ENCODE results near the gene MAEL.

MAEL gene

GRCh38 chr1:167056529-167057231 is 67.6 kb downstream of the MAEL start:
- DNase-seq (ENCODE audit: low read depth): no peak

- no peak for DNase-seq (ENCODE audit: low read depth)
Observed at GRCh38 chr1:167057241-167057688, 68.2 kb downstream of the MAEL start.

GRCh38 chr1:167059045-167059808 is 70.1 kb downstream of the MAEL start:
- DNase-seq (ENCODE audit: low read depth): peak; percentile 66

- no peak for DNase-seq (ENCODE audit: low read depth)
Observed at GRCh38 chr1:167059809-167060107, 70.7 kb downstream of the MAEL start.

GRCh38 chr1:167060141-167061072 is 71.3 kb downstream of the MAEL start:
- DNase-seq (ENCODE audit: low read depth): no peak

- no peak for DNase-seq (ENCODE audit: low read depth)
Observed at GRCh38 chr1:167061073-167061464, 72.0 kb downstream of the MAEL start.

GRCh38 chr1:167064621-167065020 is 75.5 kb downstream of the MAEL start:
- no peak for DNase-seq (ENCODE audit: low read depth)

GRCh38 chr1:167065471-167065870 is 76.4 kb downstream of the MAEL start:
- no peak for DNase-seq (ENCODE audit: low read depth)

GRCh38 chr1:167066333-167067122 is 77.4 kb downstream of the MAEL start:
- peak; percentile 74 for DNase-seq (ENCODE audit: low read depth)

GRCh38 chr1:167067904-167068303 is 78.8 kb downstream of the MAEL start:
- no peak for DNase-seq (ENCODE audit: low read depth)

- no peak for DNase-seq (ENCODE audit: low read depth)
Observed at GRCh38 chr1:167068761-167069160, 79.7 kb downstream of the MAEL start.

- no peak for DNase-seq (ENCODE audit: low read depth)
Observed at GRCh38 chr1:167071286-167071685, 82.2 kb downstream of the MAEL start.
